Measurements from ENCODE around the gene RESF1. TPM values are rescaled to one million over a fixed set of nuclear protein-coding genes. Genes with fewer than 3 reads are reported as not detected.
A peak's percentile ranks its signal among the peaks of the same experiment; 100 is the strongest.

RESF1 gene, protein sequence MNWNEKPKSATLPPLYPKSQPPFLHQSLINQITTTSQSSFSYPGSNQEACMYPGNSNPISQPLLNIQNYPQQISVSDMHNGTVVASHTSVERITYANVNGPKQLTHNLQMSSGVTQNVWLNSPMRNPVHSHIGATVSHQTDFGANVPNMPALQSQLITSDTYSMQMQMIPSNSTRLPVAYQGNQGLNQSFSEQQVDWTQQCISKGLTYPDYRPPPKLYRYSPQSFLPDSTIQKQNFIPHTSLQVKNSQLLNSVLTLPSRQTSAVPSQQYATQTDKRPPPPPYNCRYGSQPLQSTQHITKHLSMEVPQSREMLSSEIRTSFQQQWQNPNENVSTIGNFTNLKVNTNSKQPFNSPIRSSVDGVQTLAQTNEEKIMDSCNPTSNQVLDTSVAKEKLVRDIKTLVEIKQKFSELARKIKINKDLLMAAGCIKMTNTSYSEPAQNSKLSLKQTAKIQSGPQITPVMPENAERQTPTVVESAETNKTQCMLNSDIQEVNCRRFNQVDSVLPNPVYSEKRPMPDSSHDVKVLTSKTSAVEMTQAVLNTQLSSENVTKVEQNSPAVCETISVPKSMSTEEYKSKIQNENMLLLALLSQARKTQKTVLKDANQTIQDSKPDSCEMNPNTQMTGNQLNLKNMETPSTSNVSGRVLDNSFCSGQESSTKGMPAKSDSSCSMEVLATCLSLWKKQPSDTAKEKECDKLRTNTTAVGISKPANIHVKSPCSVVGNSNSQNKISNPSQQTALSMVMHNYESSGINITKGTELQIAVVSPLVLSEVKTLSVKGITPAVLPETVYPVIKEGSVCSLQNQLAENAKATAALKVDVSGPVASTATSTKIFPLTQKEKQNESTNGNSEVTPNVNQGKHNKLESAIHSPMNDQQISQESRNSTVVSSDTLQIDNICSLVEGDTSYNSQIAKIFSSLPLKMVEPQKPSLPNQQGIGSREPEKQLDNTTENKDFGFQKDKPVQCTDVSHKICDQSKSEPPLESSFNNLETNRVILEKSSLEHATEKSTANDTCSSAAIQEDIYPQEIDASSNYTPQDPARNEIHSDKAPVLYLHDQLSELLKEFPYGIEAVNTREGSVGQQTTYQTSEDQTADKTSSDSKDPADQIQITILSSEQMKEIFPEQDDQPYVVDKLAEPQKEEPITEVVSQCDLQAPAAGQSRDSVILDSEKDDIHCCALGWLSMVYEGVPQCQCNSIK (N-terminal part only)
- total RNA-seq (12.7 and 15.9 TPM in 2 replicates), polyA plus RNA-seq (11.3 and 12.6 TPM in 2 replicates), polyA minus RNA-seq (ENCODE audit: low replicate concordance) (2.2 and 2.6 TPM in 2 replicates)
- 5.3 and 6.6 TPM in 2 replicates for polyA plus RNA-seq (2012)

DNA sequence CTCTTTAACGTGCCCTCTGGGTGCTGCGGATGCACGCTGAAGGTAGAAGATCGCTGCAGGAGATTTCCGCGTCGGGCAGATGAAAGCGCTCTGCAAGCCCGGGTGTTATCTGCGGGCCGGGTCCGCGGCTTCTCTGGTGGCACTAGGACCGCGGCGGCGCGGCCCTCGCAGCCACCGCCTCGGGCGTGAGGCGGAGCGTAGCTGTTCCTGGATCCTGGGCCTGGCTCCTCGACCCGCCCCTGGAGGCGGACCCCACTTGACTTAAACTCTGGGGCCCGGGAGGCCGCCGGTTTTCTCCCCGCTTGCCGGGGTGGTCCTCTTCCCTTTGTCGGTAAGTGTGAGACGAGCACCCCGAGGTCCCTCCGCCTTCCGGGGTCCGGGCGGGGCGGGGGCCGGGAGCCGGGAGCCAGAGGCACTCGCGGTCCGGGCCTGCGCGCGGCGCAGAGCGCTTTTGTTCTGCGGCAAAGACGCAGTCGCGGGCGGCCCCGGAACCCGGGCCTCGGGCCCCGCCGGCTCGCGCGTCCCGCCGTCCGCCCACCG is at the start of gene RESF1:
Gene RESF1 (plus strand): TSS at position 255 of the 540 bp plus-strand sequence. CDS start 21,541 bp downstream, outside the sequence.
- TF ChIP-seq EZH2 (IDR thresholded peaks at IDR 0.05; ENCODE audit: low read length, missing control alignments) = no peak
- TF ChIP-seq, protein P1, sequence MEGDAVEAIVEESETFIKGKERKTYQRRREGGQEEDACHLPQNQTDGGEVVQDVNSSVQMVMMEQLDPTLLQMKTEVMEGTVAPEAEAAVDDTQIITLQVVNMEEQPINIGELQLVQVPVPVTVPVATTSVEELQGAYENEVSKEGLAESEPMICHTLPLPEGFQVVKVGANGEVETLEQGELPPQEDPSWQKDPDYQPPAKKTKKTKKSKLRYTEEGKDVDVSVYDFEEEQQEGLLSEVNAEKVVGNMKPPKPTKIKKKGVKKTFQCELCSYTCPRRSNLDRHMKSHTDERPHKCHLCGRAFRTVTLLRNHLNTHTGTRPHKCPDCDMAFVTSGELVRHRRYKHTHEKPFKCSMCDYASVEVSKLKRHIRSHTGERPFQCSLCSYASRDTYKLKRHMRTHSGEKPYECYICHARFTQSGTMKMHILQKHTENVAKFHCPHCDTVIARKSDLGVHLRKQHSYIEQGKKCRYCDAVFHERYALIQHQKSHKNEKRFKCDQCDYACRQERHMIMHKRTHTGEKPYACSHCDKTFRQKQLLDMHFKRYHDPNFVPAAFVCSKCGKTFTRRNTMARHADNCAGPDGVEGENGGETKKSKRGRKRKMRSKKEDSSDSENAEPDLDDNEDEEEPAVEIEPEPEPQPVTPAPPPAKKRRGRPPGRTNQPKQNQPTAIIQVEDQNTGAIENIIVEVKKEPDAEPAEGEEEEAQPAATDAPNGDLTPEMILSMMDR (conservative IDR thresholded peaks at IDR 0.05 in 1 of 2, IDR thresholded peaks at IDR 0.05 in 1 of 2; ENCODE audit: low read depth in 1 of 2, low read length in 2 of 2) = no peak

DNA sequence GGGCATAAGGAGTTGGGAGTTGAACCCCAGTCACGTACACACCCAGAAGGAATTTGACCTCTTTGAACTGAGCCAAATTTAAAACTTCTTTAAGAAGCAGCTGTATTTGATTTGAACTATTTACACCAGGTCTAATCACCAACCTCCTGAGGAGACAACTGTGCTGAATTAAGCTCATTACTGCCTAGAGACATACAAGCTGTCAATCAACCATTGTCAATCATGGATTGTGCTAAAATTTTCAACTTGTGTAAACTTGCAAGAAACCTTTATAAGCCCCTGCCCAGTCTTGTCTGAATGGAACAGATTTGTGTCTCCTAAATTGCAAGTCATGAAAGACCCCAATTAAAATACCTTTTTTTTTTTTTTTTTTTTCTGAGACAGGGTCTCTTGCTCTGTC is 44.3 kb upstream of the RESF1 start:
- DNase-seq (ENCODE audit: low read depth in 2 of 2) = no peak
- H3K36me3 ChIP-seq (ENCODE audit: control insufficient read depth, insufficient read depth, low read length) = no peaks in the 10 kb centered on the region
- H3K27me3 ChIP-seq (ENCODE audit: control insufficient read depth, insufficient read depth, low read length) = no peaks in the 10 kb centered on the region
- no peaks in the 10 kb centered on the region for H4K20me1 ChIP-seq (ENCODE audit: control insufficient read depth, extremely low read depth, insufficient read depth, low read length)
- no peaks in the 10 kb centered on the region for H3K4me1 ChIP-seq (ENCODE audit: control insufficient read depth, extremely low read depth, insufficient read depth, low read length)
- no peak overlapping the region for H3K9ac ChIP-seq (ENCODE audit: insufficient read depth, low read length)
- TF ChIP-seq, protein P1 (conservative IDR thresholded peaks at IDR 0.05 in 1 of 2, IDR thresholded peaks at IDR 0.05 in 1 of 2; ENCODE audit: low read depth in 1 of 2, low read length in 2 of 2) = no peak
- no peak for TF ChIP-seq EZH2 (IDR thresholded peaks at IDR 0.05; ENCODE audit: low read length, missing control alignments)
- H3K4me3 ChIP-seq (replicated peaks in 1 of 4; ENCODE audit: control extremely low read depth in 1 of 4, insufficient read depth in 1 of 4, low read depth in 3 of 4, low read length in 4 of 4) = no peak overlapping the region
- H2AFZ ChIP-seq (ENCODE audit: low read length) = no peak overlapping the region
- no peak overlapping the region for H3K4me2 ChIP-seq (ENCODE audit: extremely low read depth, insufficient read depth, low read length)
- no peak overlapping the region for H3K27ac ChIP-seq (ENCODE audit: insufficient read depth, low read length)
- no peaks in the 10 kb centered on the region for H3K9me3 ChIP-seq (ENCODE audit: control insufficient read depth, insufficient read depth, low read depth, low read length)
- H3K79me2 ChIP-seq (ENCODE audit: control insufficient read depth, insufficient read depth, low read length) = no peaks in the 10 kb centered on the region

More for the DNA sequence above, at the start of gene RESF1:
- Histone ChIP-seq H3K79me2 (ENCODE audit: control insufficient read depth, insufficient read depth, low read length) (peaks cover 9% of the 10 kb centered on the region), H4K20me1 (ENCODE audit: control insufficient read depth, extremely low read depth, insufficient read depth, low read length) (no peaks in the 10 kb centered on the region), H3K4me3 (replicated peaks in 1 of 4; ENCODE audit: control extremely low read depth in 1 of 4, insufficient read depth in 1 of 4, low read depth in 3 of 4, low read length in 4 of 4) (peak within 1 kb of the TSS; percentile 81 to 90 (median 88)), H3K27ac (ENCODE audit: insufficient read depth, low read length) (peak within 1 kb of the TSS; percentile 65), H3K4me1 (ENCODE audit: control insufficient read depth, extremely low read depth, insufficient read depth, low read length) (no peaks in the 10 kb centered on the region), H3K9me3 (ENCODE audit: control insufficient read depth, insufficient read depth, low read depth, low read length) (no peaks in the 10 kb centered on the region), H3K4me2 (ENCODE audit: extremely low read depth, insufficient read depth, low read length) (peak within 1 kb of the TSS; percentile 83), H3K9ac (ENCODE audit: insufficient read depth, low read length) (peak within 1 kb of the TSS; percentile 81), H3K36me3 (ENCODE audit: control insufficient read depth, insufficient read depth, low read length) (no peaks in the 10 kb centered on the region), H2AFZ (ENCODE audit: low read length) (peak within 1 kb of the TSS; percentile 97), H3K27me3 (ENCODE audit: control insufficient read depth, insufficient read depth, low read length) (no peaks in the 10 kb centered on the region)
- DNase-seq (ENCODE audit: low read depth in 2 of 2) = peak; percentile 85 to 87

Data from fibroblast of lung (primary cell).